SU-DHL-6 (cell line): ENCODE data around the gene BRS3.

Source experiments
- H2AFZ ChIP-seq: fragments of 200-600 bp; sonication (generic); 2 replicates; pipeline ENCODE4 v1.6.1; 2014; ENCODE audit warnings: low read depth, mild to moderate bottlenecking, moderate library complexity, mixed read lengths, antibody characterized with exemption, low read length; ENCODE audit not compliant: severe bottlenecking
- H3F3A ChIP-seq: fragments of 200-600 bp; shearing (Covaris generic); 2 replicates; pipeline ENCODE4 v1.6.0; 2016; ENCODE audit warnings: antibody characterized with exemption, mild to moderate bottlenecking; ENCODE audit not compliant: insufficient read depth
- H3K27ac ChIP-seq: fragments of 200-600 bp; sonication (generic); 2 replicates; pipeline ENCODE4 v1.5.1; 2016; ENCODE audit warnings: low read depth, mild to moderate bottlenecking, low read length, moderate library complexity, mixed read lengths
- H3K27me3 ChIP-seq: fragments of 200-600 bp; sonication (generic), shearing (Covaris generic); 2 replicates; pipeline ENCODE4 v1.6.0; 2014; ENCODE audit warnings: mild to moderate bottlenecking, low read length
- H3K36me3 ChIP-seq: fragments of 200-600 bp; sonication (generic); 2 replicates; pipeline ENCODE4 v1.6.1; 2014; ENCODE audit warnings: mild to moderate bottlenecking, low read length, mixed read lengths
- H3K4me2 ChIP-seq: fragments of 300-600, 200-600 bp; shearing (Covaris generic), sonication (generic); 2 replicates; pipeline ENCODE4 v1.6.0; 2014; ENCODE audit warnings: low read length, low read depth, mild to moderate bottlenecking; ENCODE audit not compliant: poor library complexity, severe bottlenecking
- H3K4me3 ChIP-seq: fragments of 200-600 bp; sonication (generic); 2 replicates; pipeline ENCODE4 v1.5.1; 2014; ENCODE audit warnings: antibody characterized with exemption, low read length, mild to moderate bottlenecking, mixed read lengths; ENCODE audit not compliant: insufficient read depth, poor library complexity, severe bottlenecking
- H3K79me2 ChIP-seq: fragments of 200-600 bp; sonication (generic); 2 replicates; pipeline ENCODE4 v1.6.1; 2014; ENCODE audit warnings: mild to moderate bottlenecking, low read length, moderate library complexity; ENCODE audit not compliant: insufficient read depth
- H3K9ac ChIP-seq: fragments of 200-600 bp; sonication (generic); 2 replicates; pipeline ENCODE4 v1.7.0; 2014; ENCODE audit warnings: mild to moderate bottlenecking, low read length
- H3K9me2 ChIP-seq: fragments of 200-600 bp; sonication (generic); replicated peaks from 2 replicates; pipeline ENCODE4 v1.6.1; 2014; ENCODE audit warnings: low read length; ENCODE audit not compliant: insufficient read depth
- H3K9me3 ChIP-seq: fragments of 200-600 bp; sonication (generic); 2 replicates; pipeline ENCODE4 v1.6.1; 2014; ENCODE audit warnings: low read length, mixed read lengths; ENCODE audit not compliant: insufficient read depth
- H4K20me1 ChIP-seq: fragments of 200-600 bp; sonication (generic); 2 replicates; pipeline ENCODE4 v1.6.1; 2014; ENCODE audit warnings: low read depth, mild to moderate bottlenecking, antibody characterized with exemption, low read length, moderate library complexity, mixed read lengths
- CTCF ChIP-seq: fragments of 200-600 bp; sonication (generic); IDR thresholded peaks from one replicate; pipeline ENCODE4 v1.5.1; 2017; ENCODE audit warnings: antibody characterized with exemption, mild to moderate bottlenecking, low read length, moderate library complexity; ENCODE audit not compliant: insufficient read depth, poor library complexity, severe bottlenecking
- EZH2phosphoT487 ChIP-seq: fragments of 200-600 bp; sonication (generic), shearing (Covaris generic); conservative IDR thresholded peaks from 2 replicates; pipeline ENCODE4 v1.6.1; 2018; ENCODE audit warnings: mild to moderate bottlenecking, antibody characterized with exemption, low read length, moderate library complexity, mixed read lengths

The BRS3 gene

GRCh38 chrX:136468391-136469103 is 19.2 kb upstream of the BRS3 start:
- Histone ChIP-seq H3K27ac (no peak overlapping the region), H3K4me3 (no peak overlapping the region), H2AFZ (no peak overlapping the region), H3K27me3 (no peaks in the 10 kb centered on the region), H3K79me2 (no peaks in the 10 kb centered on the region), H3K36me3 (no peaks in the 10 kb centered on the region), H3K9ac (no peak overlapping the region), H3K9me3 (no peaks in the 10 kb centered on the region), H3F3A (no peaks in the 10 kb centered on the region), H3K4me2 (no peak overlapping the region), H3K9me2 (no peaks in the 10 kb centered on the region), H4K20me1 (no peaks in the 10 kb centered on the region)
- TF ChIP-seq EZH2phosphoT487 (no peak), CTCF (no peak)

- no peaks in the 10 kb centered on the region for H3K9me3 ChIP-seq
- H3K4me3 ChIP-seq = no peak overlapping the region
- H2AFZ ChIP-seq = no peak overlapping the region
- no peak overlapping the region for H3K9ac ChIP-seq
- TF ChIP-seq EZH2phosphoT487 (no peak), CTCF (no peak)
- H3F3A ChIP-seq = no peaks in the 10 kb centered on the region
- no peak overlapping the region for H3K27ac ChIP-seq
- no peaks in the 10 kb centered on the region for H3K9me2 ChIP-seq
- H4K20me1 ChIP-seq = no peaks in the 10 kb centered on the region
- no peaks in the 10 kb centered on the region for H3K36me3 ChIP-seq
- H3K27me3 ChIP-seq = no peaks in the 10 kb centered on the region
- no peak overlapping the region for H3K4me2 ChIP-seq
- H3K79me2 ChIP-seq = no peaks in the 10 kb centered on the region
These were observed 14.1 kb upstream of the BRS3 start for GRCh38 chrX:136473663-136474062.

GRCh38 chrX:136475236-136475635 is 12.5 kb upstream of the BRS3 start:
- Histone ChIP-seq H3K9me2 (no peaks in the 10 kb centered on the region), H3F3A (no peaks in the 10 kb centered on the region), H3K27me3 (no peaks in the 10 kb centered on the region), H4K20me1 (no peaks in the 10 kb centered on the region), H3K4me2 (no peak overlapping the region), H3K4me3 (no peak overlapping the region), H3K36me3 (no peaks in the 10 kb centered on the region), H3K79me2 (no peaks in the 10 kb centered on the region), H3K9ac (no peak overlapping the region), H3K9me3 (no peaks in the 10 kb centered on the region), H2AFZ (no peak overlapping the region), H3K27ac (no peak overlapping the region)
- no peak for TF ChIP-seq EZH2phosphoT487
- no peak for TF ChIP-seq CTCF
